BE2C (cell line): ENCODE results near the gene GNG12.

Experiments used
- DNase-seq: peaks from one replicate; pipeline ENCODE4 v3.0.0-alpha.2; 2020
- H3K27me3 ChIP-seq: fragments of 250-450 bp; sonication (Bioruptor Pico); 2 replicates; pipeline ENCODE4 v1.5.1; 2020; ENCODE audit warnings: mild to moderate bottlenecking
- H3K36me3 ChIP-seq: fragments of 250-450 bp; sonication (Bioruptor Pico); 2 replicates; pipeline ENCODE4 v1.5.1; 2020; ENCODE audit warnings: mild to moderate bottlenecking
- H3K4me1 ChIP-seq: fragments of 250-450 bp; sonication (Bioruptor Pico); 2 replicates; pipeline ENCODE4 v1.5.1; 2020
- H3K4me3 ChIP-seq: 2 replicates; pipeline ENCODE4 v1.5.1; 2011; ENCODE audit warnings: low read depth, low read length
- H3K9me3 ChIP-seq: fragments of 250-450 bp; sonication (Bioruptor Pico); 2 replicates; pipeline ENCODE4 v1.5.1; 2020
- TF ChIP-seq, protein P1 (sequence below): IDR thresholded peaks from 2 replicates; pipeline ENCODE4 v1.5.1; 2012; ENCODE audit warnings: mild to moderate bottlenecking, low read depth, low read length

GNG12 gene

DNA sequence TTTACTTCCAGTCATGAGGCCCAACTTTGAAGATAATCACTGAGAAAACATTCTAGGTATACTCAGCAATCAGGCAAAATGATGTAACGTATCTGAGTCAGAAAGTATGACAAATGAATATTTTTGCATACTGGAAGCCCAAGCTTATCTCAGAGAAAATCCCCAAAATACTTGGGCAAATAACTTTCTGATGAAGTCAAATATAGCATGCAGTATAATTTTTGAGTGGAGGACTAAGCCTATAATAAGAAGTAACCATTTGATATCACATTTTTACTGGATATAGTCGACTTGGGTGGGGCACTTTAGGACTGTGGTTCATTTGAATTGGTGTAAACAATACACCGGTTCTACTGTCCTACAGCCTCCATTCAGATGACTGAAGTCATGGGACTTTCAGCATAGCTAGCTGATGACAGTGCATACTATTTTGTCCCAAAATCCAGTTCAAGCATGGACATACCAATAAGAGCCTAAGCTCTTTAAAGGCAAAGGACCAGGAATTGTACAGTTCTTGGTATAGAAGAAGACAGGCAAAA lies 150.5 kb downstream of the GNG12 start:
- H3K9me3 ChIP-seq = no peaks in the 10 kb centered on the region
- TF ChIP-seq, protein P1, sequence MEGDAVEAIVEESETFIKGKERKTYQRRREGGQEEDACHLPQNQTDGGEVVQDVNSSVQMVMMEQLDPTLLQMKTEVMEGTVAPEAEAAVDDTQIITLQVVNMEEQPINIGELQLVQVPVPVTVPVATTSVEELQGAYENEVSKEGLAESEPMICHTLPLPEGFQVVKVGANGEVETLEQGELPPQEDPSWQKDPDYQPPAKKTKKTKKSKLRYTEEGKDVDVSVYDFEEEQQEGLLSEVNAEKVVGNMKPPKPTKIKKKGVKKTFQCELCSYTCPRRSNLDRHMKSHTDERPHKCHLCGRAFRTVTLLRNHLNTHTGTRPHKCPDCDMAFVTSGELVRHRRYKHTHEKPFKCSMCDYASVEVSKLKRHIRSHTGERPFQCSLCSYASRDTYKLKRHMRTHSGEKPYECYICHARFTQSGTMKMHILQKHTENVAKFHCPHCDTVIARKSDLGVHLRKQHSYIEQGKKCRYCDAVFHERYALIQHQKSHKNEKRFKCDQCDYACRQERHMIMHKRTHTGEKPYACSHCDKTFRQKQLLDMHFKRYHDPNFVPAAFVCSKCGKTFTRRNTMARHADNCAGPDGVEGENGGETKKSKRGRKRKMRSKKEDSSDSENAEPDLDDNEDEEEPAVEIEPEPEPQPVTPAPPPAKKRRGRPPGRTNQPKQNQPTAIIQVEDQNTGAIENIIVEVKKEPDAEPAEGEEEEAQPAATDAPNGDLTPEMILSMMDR = no peak

DNA sequence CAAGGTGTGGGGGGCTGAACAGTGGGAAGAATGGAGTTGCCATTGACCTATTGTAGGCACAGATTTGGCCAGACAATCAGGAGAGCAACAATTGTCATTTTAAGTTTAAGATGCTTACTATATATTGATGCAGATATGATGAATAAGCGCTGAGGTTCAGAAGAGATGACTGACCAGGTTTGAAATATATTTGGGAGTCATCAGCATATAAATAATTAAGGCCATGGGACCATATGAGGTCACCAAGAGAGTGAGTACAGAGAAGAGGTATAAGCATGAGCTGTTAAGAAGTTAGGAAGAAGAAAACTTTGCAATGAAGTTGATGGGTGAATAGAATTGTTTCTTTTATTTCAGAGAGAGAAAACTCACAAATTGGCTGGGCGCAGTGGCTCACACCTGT lies 152.8 kb downstream of the GNG12 start:
- Histone ChIP-seq H3K27me3 (no peaks in the 10 kb centered on the region), H3K36me3 (no peaks in the 10 kb centered on the region), H3K4me1 (peaks cover 4% of the 10 kb centered on the region; the same call in 1 of the 2 replicates), H3K9me3 (no peaks in the 10 kb centered on the region), H3K4me3 (no peak overlapping the region)
- TF ChIP-seq, protein P1 = no peak
- DNase-seq = no peak

More for the DNA sequence above, 150.5 kb downstream of the GNG12 start:
- DNase-seq = no peak
- Histone ChIP-seq H3K4me1 (peaks cover 9% of the 10 kb centered on the region; the same call in 1 of the 2 replicates), H3K36me3 (no peaks in the 10 kb centered on the region), H3K4me3 (no peak overlapping the region), H3K27me3 (no peaks in the 10 kb centered on the region)

DNA sequence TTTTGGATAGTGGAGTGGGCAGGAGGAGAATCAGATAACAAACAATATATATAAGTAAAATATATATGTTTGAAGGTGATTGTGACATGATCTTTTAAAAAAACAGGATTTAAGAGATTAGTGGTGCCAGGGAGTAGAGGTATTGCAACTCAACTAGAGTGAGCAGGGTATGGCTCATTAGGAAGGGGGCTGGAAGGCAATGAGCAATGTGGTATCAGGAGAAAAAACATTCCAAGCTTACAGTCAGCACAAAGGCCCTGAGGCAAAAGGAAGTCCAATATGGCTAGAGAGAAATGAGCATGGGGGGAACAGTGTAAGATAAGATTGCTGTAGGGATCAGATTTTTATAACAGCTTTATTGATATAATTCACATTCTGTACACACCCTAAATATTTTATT lies 153.6 kb downstream of the GNG12 start:
- TF ChIP-seq, protein P1 = no peak
- no peak overlapping the region for H3K4me3 ChIP-seq
- no peaks in the 10 kb centered on the region for H3K9me3 ChIP-seq
- peaks cover 4% of the 10 kb centered on the region; the same call in 1 of the 2 replicates for H3K4me1 ChIP-seq
- H3K27me3 ChIP-seq = no peaks in the 10 kb centered on the region
- H3K36me3 ChIP-seq = no peaks in the 10 kb centered on the region
- DNase-seq = no peak

DNA sequence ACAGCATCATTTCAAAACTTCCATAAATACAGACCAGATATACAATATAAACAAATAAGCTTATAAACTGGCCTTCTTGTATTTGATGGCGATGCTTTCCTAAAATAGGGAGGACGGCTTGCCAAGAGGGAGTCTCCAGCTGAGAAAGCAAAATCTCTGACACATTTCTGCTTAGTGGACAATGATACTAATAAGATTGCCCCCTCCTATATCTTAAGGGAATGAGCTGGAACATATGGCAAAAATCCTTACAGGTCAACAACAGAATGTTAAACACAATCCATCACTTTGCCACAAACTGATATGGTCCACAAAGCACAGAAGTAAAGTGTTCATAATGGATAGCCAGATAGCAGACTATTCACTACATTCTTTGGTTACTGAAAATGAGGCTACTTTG lies 155.3 kb downstream of the GNG12 start:
- Histone ChIP-seq H3K4me1 (0 out of 2 replicates have a peak, but pooled peaks cover 4% of the 10 kb centered on the region), H3K4me3 (no peak overlapping the region), H3K27me3 (no peaks in the 10 kb centered on the region), H3K36me3 (no peaks in the 10 kb centered on the region), H3K9me3 (no peaks in the 10 kb centered on the region)
- no peak for DNase-seq
- TF ChIP-seq, protein P1 = no peak

DNA sequence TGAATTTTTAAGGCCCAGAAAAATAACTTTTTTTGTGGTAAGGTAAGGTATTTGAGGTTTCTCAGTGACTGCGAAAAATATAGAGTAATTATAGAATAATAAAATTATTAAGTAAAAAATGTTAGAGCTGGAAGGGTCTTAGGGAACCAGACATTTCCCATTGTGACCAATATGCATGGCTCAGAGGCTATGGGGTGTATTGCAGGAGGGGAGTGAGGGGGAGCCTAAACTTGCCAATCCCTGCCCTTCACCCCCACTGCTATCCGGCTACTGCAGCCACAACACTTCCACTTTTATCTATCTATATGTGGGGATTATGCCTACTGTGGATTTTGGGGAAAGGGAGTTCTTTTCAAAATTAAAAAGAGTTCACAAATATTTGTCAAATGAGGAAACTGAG lies 155.9 kb downstream of the GNG12 start:
- TF ChIP-seq, protein P1 = no peak
- Histone ChIP-seq H3K27me3 (no peaks in the 10 kb centered on the region), H3K4me1 (0 out of 2 replicates have a peak, but pooled peaks cover 4% of the 10 kb centered on the region), H3K4me3 (no peak overlapping the region), H3K9me3 (no peaks in the 10 kb centered on the region), H3K36me3 (no peaks in the 10 kb centered on the region)
- no peak for DNase-seq

DNA sequence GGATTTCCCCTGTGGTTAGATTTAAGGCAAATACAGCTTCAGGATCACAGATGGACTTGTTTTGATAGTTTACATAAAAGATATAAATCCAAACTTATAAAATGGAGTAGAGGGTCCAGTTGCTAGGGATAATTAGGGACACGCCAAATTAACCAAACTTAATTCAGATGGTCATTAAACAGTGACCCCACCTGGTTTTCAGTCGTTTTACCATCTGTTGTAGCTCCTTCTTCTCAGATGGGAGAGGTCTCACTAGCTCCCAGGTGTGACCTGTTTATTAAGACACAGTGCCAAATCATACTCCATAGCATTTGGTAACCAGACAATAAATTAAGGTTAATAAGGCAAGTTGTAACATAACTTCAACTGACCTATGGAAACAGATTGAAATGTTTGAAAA lies 156.3 kb downstream of the GNG12 start:
- Histone ChIP-seq H3K36me3 (no peaks in the 10 kb centered on the region), H3K4me1 (0 out of 2 replicates have a peak, but pooled peaks cover 4% of the 10 kb centered on the region), H3K27me3 (no peaks in the 10 kb centered on the region), H3K4me3 (no peak overlapping the region), H3K9me3 (no peaks in the 10 kb centered on the region)
- TF ChIP-seq, protein P1 = no peak
- DNase-seq = no peak
